GM13977 (cell line): Measurements from ENCODE around the gene CARD14.

Experiments used
- DNase-seq: peaks from one replicate; pipeline ENCODE4 v3.0.0; 2012; ENCODE audit warnings: low spot score
- CTCF ChIP-seq: IDR thresholded peaks from 2 replicates; pipeline ENCODE4 v1.5.1; 2012; ENCODE audit warnings: mild to moderate bottlenecking, control low read depth; ENCODE audit not compliant: insufficient read depth; ENCODE audit errors: extremely low read depth, missing control alignments
- in situ Hi-C: fragments of 300-500 bp; cut with MboI; formaldehyde crosslinking; loops from one replicate; pipeline ENCODE4 v1.12.0; 2022; ENCODE audit warnings: low sequenced_read_pairs, low pct_unique_long_range_greater_than_20kb, mixed read lengths, inconsistent platforms; ENCODE audit not compliant: unreplicated experiment

Gene CARD14

GRCh38 chr17:80173126-80173525 is 3.3 kb downstream of the CARD14 start:
- DNase-seq, result no peak
- TF ChIP-seq CTCF, result no peak
- in situ Hi-C loops, result no loop called here

- DNase-seq, result no peak
- in situ Hi-C loops, result no loop called here
- no peak for TF ChIP-seq CTCF
Measured at GRCh38 chr17:80173916-80174315, 4.1 kb downstream of the CARD14 start.

GRCh38 chr17:80176757-80177156 is 6.9 kb downstream of the CARD14 start:
- in situ Hi-C loops, result no loop called here
- no peak for TF ChIP-seq CTCF
- DNase-seq, result no peak

- in situ Hi-C loops, result no loop called here
- no peak for DNase-seq
- TF ChIP-seq CTCF, result no peak
Measured at GRCh38 chr17:80177986-80178595, 8.3 kb downstream of the CARD14 start.

GRCh38 chr17:80180192-80180591 is 10.4 kb downstream of the CARD14 start:
- in situ Hi-C loops, result no loop called here
- no peak for TF ChIP-seq CTCF

GRCh38 chr17:80181431-80181830 is 11.6 kb downstream of the CARD14 start:
- in situ Hi-C loops, result no loop called here
- no peak for TF ChIP-seq CTCF
- no peak for DNase-seq

More at GRCh38 chr17:80180192-80180591, 10.4 kb downstream of the CARD14 start:
- no peak for DNase-seq
